Measurements from ENCODE around the gene PPP1R37. TPM values are rescaled to one million over a fixed set of nuclear protein-coding genes. Genes with fewer than 3 reads are reported as not detected.

PPP1R37 gene
- total and polyA plus RNA-seq, 2 of the 13 experiments (the other 11 are each of a cell fraction or from before 2014, with no cell fraction given), result 9.0 to 14.3 TPM

DNA sequence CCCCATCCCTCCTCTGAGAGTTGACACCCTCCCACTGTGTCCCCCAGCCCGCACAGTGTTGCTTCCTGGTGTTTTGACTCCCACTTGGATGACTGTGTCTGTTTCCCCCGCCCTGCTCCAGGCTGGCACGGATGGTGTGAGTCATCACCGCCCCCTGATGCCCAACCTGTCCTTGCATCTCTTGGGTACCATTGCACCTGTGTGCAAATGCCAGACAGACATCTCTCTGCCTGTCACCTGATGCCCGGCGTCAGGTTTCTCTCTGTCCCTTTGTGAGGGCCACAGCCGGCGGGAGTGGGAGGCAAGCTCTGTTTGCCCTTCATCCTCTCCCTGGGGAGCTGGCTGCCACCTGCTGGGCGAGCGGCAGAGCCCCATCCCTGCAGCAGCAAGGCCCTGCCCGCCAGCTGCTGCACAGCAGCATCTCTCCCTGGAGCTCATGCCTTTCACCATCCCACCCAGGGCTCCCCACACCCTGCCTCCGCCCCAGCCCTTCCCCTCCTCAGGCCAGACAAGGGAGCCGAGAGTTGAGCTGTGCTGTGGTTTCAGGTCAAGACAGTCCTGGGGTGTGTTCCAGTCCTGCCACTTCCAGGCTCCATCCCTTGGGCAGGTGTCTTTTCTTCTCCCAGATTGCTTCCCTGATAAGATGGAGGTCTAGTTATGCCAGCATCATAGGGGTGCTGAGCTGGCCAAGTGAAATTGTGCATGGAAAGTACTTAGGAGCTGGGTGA, 38.1 kb downstream of the PPP1R37 start (continued):
- no peak for TF ChIP-seq ZNF292 (CRISPR knock-in tag; IDR thresholded peaks at IDR 0.05; ENCODE audit: borderline replicate concordance, low read depth)
- TF ChIP-seq ZNF558 (CRISPR knock-in tag; IDR thresholded peaks at IDR 0.05; ENCODE audit: borderline replicate concordance), result no peak
- no peak for TF ChIP-seq MTF1 (CRISPR knock-in tag; IDR thresholded peaks at IDR 0.05)
- no peak for TF ChIP-seq ZNF329 (CRISPR knock-in tag; IDR thresholded peaks at IDR 0.05; ENCODE audit: low read depth)
- no peak for TF ChIP-seq ZMYM4 (CRISPR knock-in tag; IDR thresholded peaks at IDR 0.05)
- TF ChIP-seq, protein P1, sequence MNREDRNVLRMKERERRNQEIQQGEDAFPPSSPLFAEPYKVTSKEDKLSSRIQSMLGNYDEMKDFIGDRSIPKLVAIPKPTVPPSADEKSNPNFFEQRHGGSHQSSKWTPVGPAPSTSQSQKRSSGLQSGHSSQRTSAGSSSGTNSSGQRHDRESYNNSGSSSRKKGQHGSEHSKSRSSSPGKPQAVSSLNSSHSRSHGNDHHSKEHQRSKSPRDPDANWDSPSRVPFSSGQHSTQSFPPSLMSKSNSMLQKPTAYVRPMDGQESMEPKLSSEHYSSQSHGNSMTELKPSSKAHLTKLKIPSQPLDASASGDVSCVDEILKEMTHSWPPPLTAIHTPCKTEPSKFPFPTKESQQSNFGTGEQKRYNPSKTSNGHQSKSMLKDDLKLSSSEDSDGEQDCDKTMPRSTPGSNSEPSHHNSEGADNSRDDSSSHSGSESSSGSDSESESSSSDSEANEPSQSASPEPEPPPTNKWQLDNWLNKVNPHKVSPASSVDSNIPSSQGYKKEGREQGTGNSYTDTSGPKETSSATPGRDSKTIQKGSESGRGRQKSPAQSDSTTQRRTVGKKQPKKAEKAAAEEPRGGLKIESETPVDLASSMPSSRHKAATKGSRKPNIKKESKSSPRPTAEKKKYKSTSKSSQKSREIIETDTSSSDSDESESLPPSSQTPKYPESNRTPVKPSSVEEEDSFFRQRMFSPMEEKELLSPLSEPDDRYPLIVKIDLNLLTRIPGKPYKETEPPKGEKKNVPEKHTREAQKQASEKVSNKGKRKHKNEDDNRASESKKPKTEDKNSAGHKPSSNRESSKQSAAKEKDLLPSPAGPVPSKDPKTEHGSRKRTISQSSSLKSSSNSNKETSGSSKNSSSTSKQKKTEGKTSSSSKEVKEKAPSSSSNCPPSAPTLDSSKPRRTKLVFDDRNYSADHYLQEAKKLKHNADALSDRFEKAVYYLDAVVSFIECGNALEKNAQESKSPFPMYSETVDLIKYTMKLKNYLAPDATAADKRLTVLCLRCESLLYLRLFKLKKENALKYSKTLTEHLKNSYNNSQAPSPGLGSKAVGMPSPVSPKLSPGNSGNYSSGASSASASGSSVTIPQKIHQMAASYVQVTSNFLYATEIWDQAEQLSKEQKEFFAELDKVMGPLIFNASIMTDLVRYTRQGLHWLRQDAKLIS (CRISPR knock-in tag; IDR thresholded peaks at IDR 0.05), result no peak
- no peak for TF ChIP-seq YEATS2 (CRISPR knock-in tag; IDR thresholded peaks at IDR 0.05; ENCODE audit: borderline replicate concordance)
- TF ChIP-seq, protein P2, sequence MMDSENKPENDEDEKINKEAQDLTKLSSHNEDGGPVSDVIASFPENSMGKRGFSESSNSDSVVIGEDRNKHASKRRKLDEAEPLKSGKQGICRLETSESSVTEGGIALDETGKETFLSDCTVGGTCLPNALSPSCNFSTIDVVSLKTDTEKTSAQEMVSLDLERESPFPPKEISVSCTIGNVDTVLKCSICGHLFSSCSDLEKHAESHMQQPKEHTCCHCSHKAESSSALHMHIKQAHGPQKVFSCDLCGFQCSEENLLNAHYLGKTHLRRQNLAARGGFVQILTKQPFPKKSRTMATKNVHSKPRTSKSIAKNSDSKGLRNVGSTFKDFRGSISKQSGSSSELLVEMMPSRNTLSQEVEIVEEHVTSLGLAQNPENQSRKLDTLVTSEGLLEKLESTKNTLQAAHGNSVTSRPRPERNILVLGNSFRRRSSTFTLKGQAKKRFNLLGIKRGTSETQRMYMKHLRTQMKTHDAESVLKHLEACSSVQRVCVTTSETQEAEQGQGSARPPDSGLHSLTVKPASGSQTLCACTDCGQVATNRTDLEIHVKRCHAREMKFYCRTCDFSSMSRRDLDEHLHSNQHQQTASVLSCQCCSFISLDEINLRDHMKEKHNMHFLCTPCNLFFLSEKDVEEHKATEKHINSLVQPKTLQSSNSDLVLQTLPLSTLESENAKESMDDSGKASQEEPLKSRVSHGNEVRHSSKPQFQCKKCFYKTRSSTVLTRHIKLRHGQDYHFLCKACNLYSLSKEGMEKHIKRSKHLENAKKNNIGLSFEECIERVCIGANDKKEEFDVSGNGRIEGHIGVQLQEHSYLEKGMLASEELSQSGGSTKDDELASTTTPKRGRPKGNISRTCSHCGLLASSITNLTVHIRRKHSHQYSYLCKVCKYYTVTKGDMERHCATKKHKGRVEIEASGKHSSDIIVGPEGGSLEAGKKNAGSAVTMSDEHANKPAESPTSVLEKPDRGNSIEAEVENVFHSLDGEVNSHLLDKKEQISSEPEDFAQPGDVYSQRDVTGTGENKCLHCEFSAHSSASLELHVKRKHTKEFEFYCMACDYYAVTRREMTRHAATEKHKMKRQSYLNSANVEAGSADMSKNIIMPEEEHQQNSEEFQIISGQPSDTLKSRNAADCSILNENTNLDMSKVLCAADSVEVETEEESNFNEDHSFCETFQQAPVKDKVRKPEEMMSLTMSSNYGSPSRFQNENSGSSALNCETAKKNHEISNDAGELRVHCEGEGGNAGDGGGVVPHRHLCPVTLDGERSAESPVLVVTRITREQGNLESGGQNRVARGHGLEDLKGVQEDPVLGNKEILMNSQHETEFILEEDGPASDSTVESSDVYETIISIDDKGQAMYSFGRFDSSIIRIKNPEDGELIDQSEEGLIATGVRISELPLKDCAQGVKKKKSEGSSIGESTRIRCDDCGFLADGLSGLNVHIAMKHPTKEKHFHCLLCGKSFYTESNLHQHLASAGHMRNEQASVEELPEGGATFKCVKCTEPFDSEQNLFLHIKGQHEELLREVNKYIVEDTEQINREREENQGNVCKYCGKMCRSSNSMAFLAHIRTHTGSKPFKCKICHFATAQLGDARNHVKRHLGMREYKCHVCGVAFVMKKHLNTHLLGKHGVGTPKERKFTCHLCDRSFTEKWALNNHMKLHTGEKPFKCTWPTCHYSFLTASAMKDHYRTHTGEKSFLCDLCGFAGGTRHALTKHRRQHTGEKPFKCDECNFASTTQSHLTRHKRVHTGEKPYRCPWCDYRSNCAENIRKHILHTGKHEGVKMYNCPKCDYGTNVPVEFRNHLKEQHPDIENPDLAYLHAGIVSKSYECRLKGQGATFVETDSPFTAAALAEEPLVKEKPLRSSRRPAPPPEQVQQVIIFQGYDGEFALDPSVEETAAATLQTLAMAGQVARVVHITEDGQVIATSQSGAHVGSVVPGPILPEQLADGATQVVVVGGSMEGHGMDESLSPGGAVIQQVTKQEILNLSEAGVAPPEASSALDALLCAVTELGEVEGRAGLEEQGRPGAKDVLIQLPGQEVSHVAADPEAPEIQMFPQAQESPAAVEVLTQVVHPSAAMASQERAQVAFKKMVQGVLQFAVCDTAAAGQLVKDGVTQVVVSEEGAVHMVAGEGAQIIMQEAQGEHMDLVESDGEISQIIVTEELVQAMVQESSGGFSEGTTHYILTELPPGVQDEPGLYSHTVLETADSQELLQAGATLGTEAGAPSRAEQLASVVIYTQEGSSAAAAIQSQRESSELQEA (CRISPR knock-in tag; IDR thresholded peaks at IDR 0.05; ENCODE audit: not compliant biosample characterization), result no peak
- no peak for TF ChIP-seq RXRA (CRISPR knock-in tag; IDR thresholded peaks at IDR 0.05)
- TF ChIP-seq ZNF761 (CRISPR knock-in tag; conservative IDR thresholded peaks at IDR 0.05), result no peak
- peak; percentile 75; the same call in 1 of the 2 replicates for TF ChIP-seq PCBP1 (IDR thresholded peaks at IDR 0.05; ENCODE audit: borderline replicate concordance, low read depth, low read length)
- TF ChIP-seq FOXO1 (CRISPR knock-in tag; IDR thresholded peaks at IDR 0.05), result no peak
- TF ChIP-seq ZNF572 (CRISPR knock-in tag; IDR thresholded peaks at IDR 0.05), result no peak
- no peak for TF ChIP-seq ZNF878 (CRISPR knock-in tag; IDR thresholded peaks at IDR 0.05)
- no peak for TF ChIP-seq RFX3 (CRISPR knock-in tag; IDR thresholded peaks at IDR 0.05)
- no peak for TF ChIP-seq RNF219 (CRISPR knock-in tag; IDR thresholded peaks at IDR 0.05)

All from HepG2 (cell line).